ENCODE results near the gene CASTOR1.

CASTOR1 gene

DNA sequence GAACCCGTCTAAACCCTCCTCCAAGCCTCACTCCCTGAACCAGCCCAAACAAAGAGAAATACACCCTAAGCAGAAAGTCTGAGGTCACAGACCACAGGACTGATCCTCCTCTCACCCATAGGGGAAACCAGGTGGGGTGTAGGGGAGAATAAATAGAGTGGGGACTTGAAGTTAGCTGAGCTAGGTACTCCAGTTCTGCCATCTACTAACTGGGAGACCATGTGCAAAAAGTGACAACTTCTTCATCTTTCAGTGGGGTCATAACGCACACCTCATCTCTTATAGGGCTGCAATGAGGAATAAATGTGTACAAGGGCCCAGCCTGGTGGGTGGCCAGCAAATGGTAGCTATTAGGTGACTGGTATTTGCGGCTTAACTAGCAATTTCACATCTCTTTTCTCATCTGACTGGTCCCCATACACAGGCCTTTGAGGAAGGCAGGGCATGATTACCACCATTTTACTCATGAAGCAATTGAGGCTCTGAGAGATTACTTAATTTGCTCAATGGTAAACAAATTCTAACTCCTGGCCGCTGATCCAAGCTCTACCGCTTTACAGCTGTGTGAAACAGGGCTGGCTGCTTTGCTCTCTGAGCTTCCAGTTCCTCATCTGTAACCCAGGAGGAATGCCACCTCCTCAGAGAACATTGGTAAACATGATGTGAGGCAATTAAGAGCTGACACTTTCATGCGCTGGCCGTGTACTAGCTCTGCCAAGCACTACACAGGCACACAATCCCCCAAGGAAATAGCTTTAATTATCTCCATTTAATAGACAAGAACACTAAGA lies 20.8 kb upstream of the CASTOR1 start:
- peak; percentile 39 to 40 for DNase-seq
- H3K27me3 Mint-ChIP-seq, result no peaks in the 10 kb centered on the region
- peak overlapping the region; percentile 84 to 91 for H3K27ac Mint-ChIP-seq
- peak overlapping the region; percentile 60 to 74 for H3K4me3 Mint-ChIP-seq
- no peaks in the 10 kb centered on the region for H3K9me3 Mint-ChIP-seq
- peak; percentile 58 for ATAC-seq
- H3K4me1 Mint-ChIP-seq, result peaks cover 100% of the 10 kb centered on the region

GRCh38 chr22:30308518-30309230 lies 19.4 kb upstream of the CASTOR1 start:
- no peak for ATAC-seq
- Mint-ChIP-seq H3K4me3 (peak overlapping the region; percentile 27 to 74), H3K27me3 (no peaks in the 10 kb centered on the region), H3K9me3 (no peaks in the 10 kb centered on the region), H3K4me1 (peaks cover 100% of the 10 kb centered on the region), H3K27ac (peak overlapping the region; percentile 35 to 90)
- DNase-seq, result peak in 1 of 2 donors; percentile 33

DNA sequence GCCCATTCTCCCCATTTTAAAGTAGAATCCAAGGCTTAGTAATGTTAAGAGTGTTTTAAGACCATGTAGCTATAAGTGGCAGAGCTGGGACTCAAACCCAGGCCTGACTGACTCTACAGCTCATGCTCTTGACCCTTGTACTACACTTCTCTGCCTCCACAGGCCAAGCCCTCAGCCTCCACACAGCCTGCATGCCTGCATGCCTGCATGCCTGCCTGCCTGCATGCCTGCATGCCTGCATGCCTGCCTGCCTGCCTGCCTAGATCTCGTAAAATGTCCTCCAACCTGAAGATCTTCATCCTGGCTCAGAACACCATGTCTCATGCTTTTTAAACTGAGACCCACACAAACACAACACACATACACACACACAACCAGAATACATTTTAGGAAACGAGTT lies 18.8 kb upstream of the CASTOR1 start:
- ATAC-seq, result no peak
- DNase-seq, result no peak
- peaks cover 100% of the 10 kb centered on the region for H3K4me1 Mint-ChIP-seq
- peak overlapping the region in 1 of 2 donors; percentile 27 for H3K4me3 Mint-ChIP-seq
- no peaks in the 10 kb centered on the region for H3K9me3 Mint-ChIP-seq
- no peaks in the 10 kb centered on the region for H3K27me3 Mint-ChIP-seq
- peak overlapping the region; percentile 35 to 90 for H3K27ac Mint-ChIP-seq

DNA sequence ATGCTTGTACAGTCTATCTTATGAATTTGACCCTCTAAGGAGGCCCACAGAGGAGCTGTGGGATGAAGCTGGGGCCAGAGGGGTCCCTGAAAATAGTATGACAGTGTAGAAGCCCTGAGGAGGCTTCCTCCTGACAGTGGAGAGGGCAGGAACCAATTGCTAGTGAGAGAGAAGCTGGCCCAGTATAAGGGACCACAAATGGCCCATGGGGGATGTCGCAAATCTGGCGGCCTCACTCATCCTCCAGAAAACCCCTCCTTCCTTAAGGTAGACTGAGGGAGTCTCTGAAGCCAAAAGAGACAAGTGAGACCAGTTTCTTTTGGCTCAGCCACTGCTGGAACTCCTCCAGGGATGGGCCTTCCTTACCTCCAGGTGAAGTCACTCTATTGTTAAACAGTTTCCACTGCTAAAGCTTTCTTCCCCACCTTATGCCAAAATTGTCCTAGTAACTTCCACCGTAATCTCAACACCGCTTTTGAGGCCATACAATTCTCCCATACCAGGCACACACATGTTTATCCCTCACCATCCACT lies 17.8 kb upstream of the CASTOR1 start:
- no peaks in the 10 kb centered on the region for H3K9me3 Mint-ChIP-seq
- no peaks in the 10 kb centered on the region for H3K27me3 Mint-ChIP-seq
- peaks cover 100% of the 10 kb centered on the region for H3K4me1 Mint-ChIP-seq
- H3K4me3 Mint-ChIP-seq, result peak overlapping the region; percentile 84 to 86
- DNase-seq (no peak), ATAC-seq (no peak)
- peak overlapping the region; percentile 72 to 93 for H3K27ac Mint-ChIP-seq

DNA sequence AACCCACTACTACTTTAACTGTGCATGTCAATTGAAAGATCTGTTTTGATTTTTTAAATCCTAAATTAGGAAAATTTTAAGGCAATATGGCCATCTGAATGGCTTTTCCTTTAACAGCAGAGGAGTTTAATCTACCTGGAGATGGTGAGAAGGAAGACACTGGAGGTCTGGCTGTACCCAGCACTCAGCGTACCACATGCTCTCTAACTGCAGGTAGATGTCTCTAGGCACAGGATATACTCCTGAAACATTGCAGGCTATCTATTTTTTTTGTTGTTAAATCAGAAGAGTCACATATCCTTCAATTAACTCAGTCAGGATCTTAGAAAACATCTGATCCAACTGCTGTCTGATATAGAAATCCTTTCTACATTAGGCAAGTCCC lies 17.3 kb upstream of the CASTOR1 start:
- Mint-ChIP-seq H3K4me3 (peak overlapping the region; percentile 84 to 86), H3K9me3 (no peaks in the 10 kb centered on the region), H3K27ac (peak overlapping the region; percentile 72 to 91), H3K27me3 (no peaks in the 10 kb centered on the region), H3K4me1 (peaks cover 100% of the 10 kb centered on the region)
- ATAC-seq, result no peak
- no peak for DNase-seq

- ATAC-seq, result peak; percentile 81
- Mint-ChIP-seq H3K4me3 (peak overlapping the region; percentile 84 to 86), H3K27me3 (no peaks in the 10 kb centered on the region), H3K9me3 (no peaks in the 10 kb centered on the region), H3K27ac (peak overlapping the region; percentile 91 to 96), H3K4me1 (peaks cover 100% of the 10 kb centered on the region)
- DNase-seq, result peak in 1 of 2 donors; percentile 53
Observed at GRCh38 chr22:30305906-30306626, 16.8 kb upstream of the CASTOR1 start.

- peaks cover 100% of the 10 kb centered on the region for H3K4me1 Mint-ChIP-seq
- peak overlapping the region; percentile 91 to 96 for H3K27ac Mint-ChIP-seq
- no peaks in the 10 kb centered on the region for H3K9me3 Mint-ChIP-seq
- DNase-seq (peak; percentile 36 to 68), ATAC-seq (peak; percentile 87)
- H3K27me3 Mint-ChIP-seq, result no peaks in the 10 kb centered on the region
- peak overlapping the region; percentile 84 to 86 for H3K4me3 Mint-ChIP-seq
Observed at GRCh38 chr22:30305519-30305905, 16.2 kb upstream of the CASTOR1 start.

DNA sequence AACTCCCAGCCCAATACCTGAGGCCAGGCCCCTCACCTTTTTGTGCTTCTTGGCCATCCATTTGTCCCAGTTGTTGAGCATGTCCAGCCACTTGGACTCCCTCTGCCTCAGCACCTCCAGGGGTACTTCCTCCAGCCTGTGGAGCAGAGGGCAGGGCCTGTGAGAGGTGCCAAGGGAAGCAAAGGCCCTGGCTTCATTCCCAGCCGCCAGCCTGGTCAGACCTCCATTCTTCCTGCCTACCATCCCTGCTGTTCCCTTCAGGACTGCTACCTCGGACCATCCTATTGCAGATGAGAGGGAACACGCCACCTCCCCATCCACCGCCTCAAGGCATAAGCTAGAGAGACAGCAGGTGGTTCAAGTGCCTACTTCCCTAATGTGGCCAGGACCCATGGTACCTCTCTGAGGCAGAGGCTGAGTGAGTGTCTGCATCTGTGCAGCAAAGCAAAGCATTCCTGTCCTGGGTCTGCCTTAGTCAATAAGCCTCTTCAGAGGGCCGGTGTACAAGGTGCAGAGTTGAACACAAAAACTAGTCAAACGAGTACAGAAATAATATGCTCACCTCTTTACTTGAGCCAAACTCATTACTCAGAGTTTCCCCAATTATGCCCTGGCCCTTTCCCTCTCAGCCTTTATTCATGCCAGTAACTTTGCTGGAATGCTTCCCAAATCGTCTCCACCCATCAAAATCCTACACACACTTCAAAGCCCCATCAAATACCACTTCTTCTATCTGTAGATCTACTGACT lies 15.4 kb upstream of the CASTOR1 start:
- Mint-ChIP-seq H3K4me3 (peak overlapping the region; percentile 84 to 86), H3K9me3 (no peaks in the 10 kb centered on the region), H3K4me1 (peaks cover 100% of the 10 kb centered on the region), H3K27ac (peak overlapping the region; percentile 91 to 96), H3K27me3 (no peaks in the 10 kb centered on the region)
- ATAC-seq (no peak), DNase-seq (no peak)

GRCh38 chr22:30302810-30303138 lies 13.5 kb upstream of the CASTOR1 start:
- H3K4me1 Mint-ChIP-seq, result peaks cover 100% of the 10 kb centered on the region
- no peak for DNase-seq

DNA sequence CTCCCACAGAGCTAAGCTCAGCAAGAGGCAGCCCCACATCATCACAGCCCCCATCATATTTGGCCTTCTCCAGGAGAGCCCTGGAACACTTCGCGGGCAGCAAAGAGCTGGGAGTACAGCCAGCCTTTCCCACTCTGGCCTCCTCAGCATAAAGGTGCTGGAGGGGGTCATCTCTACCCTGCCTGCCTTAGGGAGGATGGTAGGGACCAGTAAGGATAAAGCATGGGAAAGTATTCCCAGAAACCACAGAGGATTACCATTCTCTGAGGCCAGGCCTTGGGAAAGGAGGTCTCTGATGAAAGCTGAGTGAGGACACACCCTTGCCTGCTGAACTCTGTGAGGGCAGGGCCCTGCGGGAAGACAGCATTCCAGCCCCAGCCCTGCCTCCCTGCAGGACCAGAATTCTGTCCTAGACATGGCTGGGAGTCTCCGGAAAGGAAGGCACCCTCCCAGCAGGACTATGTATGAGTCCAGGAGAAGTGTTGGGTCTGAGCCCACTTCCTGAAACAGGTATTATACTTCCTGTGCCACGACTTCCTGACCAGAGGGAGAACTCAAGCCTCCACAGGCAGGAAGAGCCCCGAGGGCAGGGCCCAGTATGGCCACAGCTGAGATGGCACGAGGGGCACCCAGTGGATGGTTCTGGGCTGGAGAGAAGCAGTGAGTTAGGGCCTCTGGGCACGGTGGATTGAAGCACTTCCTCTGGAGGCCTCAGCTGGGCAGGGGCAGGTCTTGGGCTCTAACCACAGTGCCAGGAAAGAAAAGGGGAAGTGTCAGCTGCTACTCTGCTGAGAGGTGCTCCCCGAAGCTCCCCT lies 12.9 kb upstream of the CASTOR1 start:
- H3K4me3 Mint-ChIP-seq, result peak overlapping the region; percentile 64

More at GRCh38 chr22:30302810-30303138, 13.5 kb upstream of the CASTOR1 start:
- no peaks in the 10 kb centered on the region for H3K27me3 Mint-ChIP-seq
- ATAC-seq, result no peak
- peak overlapping the region; percentile 96 to 97 for H3K27ac Mint-ChIP-seq
- peak overlapping the region; percentile 64 for H3K4me3 Mint-ChIP-seq
- H3K9me3 Mint-ChIP-seq, result no peaks in the 10 kb centered on the region

DNA sequence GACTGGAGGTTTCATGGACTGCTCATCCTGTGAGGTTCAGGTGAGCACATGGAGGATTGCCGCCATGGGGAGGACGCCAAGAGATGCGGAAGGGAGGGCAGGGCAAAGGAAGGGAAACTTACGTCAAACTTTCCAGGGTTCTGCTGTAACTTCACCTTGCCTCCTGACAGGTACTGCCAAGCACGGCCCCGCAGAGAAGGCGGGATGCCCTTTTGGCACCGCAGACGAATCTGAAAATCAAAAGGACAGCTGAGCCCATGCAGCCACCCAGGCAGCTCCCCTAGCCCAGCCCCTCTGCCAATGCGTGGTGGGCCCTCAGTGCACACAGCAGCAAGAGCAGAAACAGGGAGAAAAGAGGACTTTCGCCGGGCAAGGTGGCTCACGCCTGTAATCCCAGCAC lies 10.0 kb upstream of the CASTOR1 start:
- DNase-seq (no peak), ATAC-seq (no peak)
- Mint-ChIP-seq H3K4me1 (peaks cover 92% of the 10 kb centered on the region), H3K9me3 (no peaks in the 10 kb centered on the region), H3K4me3 (no peak overlapping the region), H3K27ac (peak overlapping the region in 1 of 2 donors; percentile 74), H3K27me3 (no peaks in the 10 kb centered on the region)

More for the DNA sequence above, 12.9 kb upstream of the CASTOR1 start:
- no peaks in the 10 kb centered on the region for H3K27me3 Mint-ChIP-seq
- ATAC-seq (no peak), DNase-seq (no peak)
- H3K9me3 Mint-ChIP-seq, result no peaks in the 10 kb centered on the region
- peak overlapping the region; percentile 96 to 97 for H3K27ac Mint-ChIP-seq
- H3K4me1 Mint-ChIP-seq, result peaks cover 100% of the 10 kb centered on the region

GRCh38 chr22:30297991-30298701 lies 8.8 kb upstream of the CASTOR1 start:
- no peak for DNase-seq
- H3K4me1 Mint-ChIP-seq, result peaks cover 92% of the 10 kb centered on the region
- H3K27me3 Mint-ChIP-seq, result no peaks in the 10 kb centered on the region
- peak overlapping the region; percentile 35 to 61 for H3K27ac Mint-ChIP-seq
- no peak overlapping the region for H3K4me3 Mint-ChIP-seq
- no peaks in the 10 kb centered on the region for H3K9me3 Mint-ChIP-seq
- ATAC-seq, result no peak

DNA sequence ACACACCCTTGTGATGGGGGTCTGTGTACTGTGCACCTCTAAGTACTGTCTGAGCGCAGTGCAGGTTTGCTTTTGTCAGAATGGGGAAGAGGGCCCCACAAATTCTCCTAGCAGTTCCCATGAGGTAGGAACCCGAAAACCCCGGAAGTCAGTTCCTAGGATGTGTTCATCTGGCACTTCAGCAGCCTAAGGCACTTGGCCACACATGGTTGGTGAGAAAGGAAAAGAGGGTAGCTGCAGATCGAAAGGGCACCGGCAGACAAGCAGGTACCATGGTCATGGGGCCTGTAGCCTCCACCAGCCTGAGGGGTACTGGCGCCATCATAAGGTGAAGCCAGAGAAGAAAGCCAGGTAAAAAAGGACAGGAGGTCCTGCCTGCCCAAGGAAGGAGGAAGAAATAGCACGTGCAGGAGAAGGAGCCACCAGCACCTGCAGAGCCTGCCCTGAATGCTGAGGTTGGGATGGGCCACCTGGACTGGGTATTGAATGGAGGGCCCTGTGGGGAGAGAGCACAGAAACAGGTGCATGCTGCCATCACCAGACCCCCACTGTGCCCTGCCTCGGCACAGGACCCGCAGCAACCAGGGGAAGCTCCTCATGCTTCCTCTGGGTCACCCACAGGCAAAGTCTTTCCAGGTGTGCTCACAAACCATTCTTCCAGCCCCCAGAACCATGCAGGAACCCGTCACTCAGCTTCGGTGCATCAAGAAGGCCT lies 8.1 kb upstream of the CASTOR1 start:
- H3K27me3 Mint-ChIP-seq, result no peaks in the 10 kb centered on the region
- no peaks in the 10 kb centered on the region for H3K9me3 Mint-ChIP-seq
- H3K27ac Mint-ChIP-seq, result peak overlapping the region; percentile 84 to 85
- peaks cover 89% of the 10 kb centered on the region for H3K4me1 Mint-ChIP-seq
- peak overlapping the region in 1 of 2 donors; percentile 43 for H3K4me3 Mint-ChIP-seq
- ATAC-seq (no peak), DNase-seq (no peak)

All from stimulated activated naive CD8-positive, alpha-beta T cell treated with anti-CD3 and anti-CD28 coated beads, Interleukin-15, amount 100 ng/mL, for 72 hours (primary cell).